Stimulated activated CD8-positive, alpha-beta memory T cell treated with anti-CD3 and anti-CD28 coated beads, Interleukin-2, amount 100 ng/mL, for 1 hour (primary cell): ENCODE results near the gene DNAJB6.

Experiments
- DNase-seq, 2 donors: peaks; one replicate each; pipeline ENCODE4 v3.0.0-alpha.2; 2020; ENCODE audit warnings: low read depth in 2 of 2

DNAJB6 gene

GRCh38 chr7:157396316-157397035, 59.7 kb downstream of the DNAJB6 start:
- no peak for DNase-seq

GRCh38 chr7:157397036-157397720, 60.4 kb downstream of the DNAJB6 start:
- DNase-seq, result no peak

- no peak for DNase-seq
Measured at GRCh38 chr7:157397731-157398691, 61.2 kb downstream of the DNAJB6 start.

- no peak for DNase-seq
Measured at GRCh38 chr7:157399086-157399687, 62.4 kb downstream of the DNAJB6 start.

- no peak for DNase-seq
Measured at GRCh38 chr7:157400171-157400860, 63.5 kb downstream of the DNAJB6 start.

GRCh38 chr7:157401567-157402387, 65.0 kb downstream of the DNAJB6 start:
- no peak for DNase-seq

- DNase-seq, result no peak
Measured at GRCh38 chr7:157402388-157402703, 65.5 kb downstream of the DNAJB6 start.

GRCh38 chr7:157402911-157403534, 66.2 kb downstream of the DNAJB6 start:
- no peak for DNase-seq

GRCh38 chr7:157403646-157404401, 67.0 kb downstream of the DNAJB6 start:
- DNase-seq, result no peak

- DNase-seq, result no peak
Measured at GRCh38 chr7:157404845-157405481, 68.2 kb downstream of the DNAJB6 start.

GRCh38 chr7:157405501-157405900, 68.7 kb downstream of the DNAJB6 start:
- no peak for DNase-seq

GRCh38 chr7:157405914-157406810, 69.4 kb downstream of the DNAJB6 start:
- no peak for DNase-seq

GRCh38 chr7:157406971-157407370, 70.2 kb downstream of the DNAJB6 start:
- DNase-seq, result no peak

- no peak for DNase-seq
Measured at GRCh38 chr7:157407512-157408257, 70.9 kb downstream of the DNAJB6 start.

- no peak for DNase-seq
Measured at GRCh38 chr7:157408258-157409101, 71.7 kb downstream of the DNAJB6 start.

- DNase-seq, result no peak
Measured at GRCh38 chr7:157409149-157409752, 72.4 kb downstream of the DNAJB6 start.
